GM12891 (cell line): Measurements from ENCODE around the gene SLC29A4.

Experiments
- PAX5 ChIP-seq: IDR thresholded peaks from 2 replicates; pipeline ENCODE4 v1.6.1; 2011; ENCODE audit warnings: low read length, moderate library complexity, mild to moderate bottlenecking; ENCODE audit not compliant: insufficient read depth, severe bottlenecking
- POLR2A ChIP-seq: IDR thresholded peaks from 2 replicates; pipeline ENCODE4 v1.6.1; 2011; ENCODE audit warnings: low read depth, low read length, control low read depth
- POLR2AphosphoS5 ChIP-seq: IDR thresholded peaks from 2 replicates; pipeline ENCODE4 v1.6.1; 2011; ENCODE audit warnings: low read depth, low read length, control low read depth
- POU2F2 ChIP-seq: IDR thresholded peaks from 2 replicates; pipeline ENCODE4 v1.6.1; 2011; ENCODE audit warnings: low read depth, mild to moderate bottlenecking, control low read depth, low read length, moderate library complexity
- SPI1 ChIP-seq: IDR thresholded peaks from 2 replicates; pipeline ENCODE4 v1.6.1; 2011; ENCODE audit warnings: low read depth, low read length, control low read depth
- TAF1 ChIP-seq: IDR thresholded peaks from 2 replicates; pipeline ENCODE4 v1.6.1; 2011; ENCODE audit warnings: low read depth, low read length, control low read depth

DNA sequence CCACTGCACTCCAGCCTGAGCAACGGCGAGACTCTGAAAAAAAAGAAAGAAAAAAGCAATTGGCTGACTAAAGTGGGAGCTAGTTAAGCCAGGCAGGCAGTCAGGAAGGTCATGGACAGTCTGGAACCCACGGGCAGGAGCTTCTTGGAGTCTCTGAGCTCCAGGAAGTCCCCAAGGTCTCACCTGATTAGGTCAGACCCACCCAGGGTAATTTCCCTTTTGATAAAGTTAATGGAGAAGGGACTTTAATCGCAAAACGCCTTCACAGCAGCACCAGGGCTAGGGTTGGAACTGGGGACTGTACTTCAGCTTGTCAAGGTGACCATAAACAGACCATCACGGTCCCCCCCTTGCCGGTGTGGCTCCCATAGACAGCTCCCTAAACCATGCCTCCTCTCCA is 6.6 kb downstream of the SLC29A4 start:
- TF ChIP-seq POLR2A (no peak), POLR2AphosphoS5 (no peak), SPI1 (no peak), PAX5 (no peak), TAF1 (no peak), POU2F2 (no peak)
